Islet precursor cell (in vitro differentiated cells): Measurements from ENCODE around the gene KIF1A.
"Not testable (repeated sequence)": the region's sequence is repeated elsewhere in the genome, so short reads cannot be mapped to it uniquely, and the experiment has no call there.

Source experiments
- DNase-seq: peaks from one replicate; pipeline ENCODE4 v3.0.0-alpha.2; 2018

KIF1A gene

DNA sequence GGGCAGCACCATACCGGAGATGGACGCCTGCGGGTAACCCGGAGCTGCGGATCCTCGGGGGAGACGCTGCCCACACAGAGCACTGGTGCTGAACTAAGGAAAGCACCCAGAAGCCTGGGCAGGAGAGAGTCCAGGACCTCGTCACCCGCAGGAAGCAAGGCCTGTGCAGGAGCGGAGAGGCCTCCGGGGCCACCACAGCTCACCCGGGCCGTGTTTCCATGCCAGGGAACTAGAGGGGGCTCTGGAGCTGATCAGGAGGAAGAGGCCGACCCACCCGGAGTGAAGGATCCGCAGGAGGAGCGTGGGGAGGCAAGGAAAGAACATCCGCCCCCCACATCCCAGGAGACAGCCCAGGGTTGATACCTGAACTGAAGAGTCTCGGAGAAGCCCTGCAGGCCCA lies 141.1 kb downstream of the KIF1A start:
- DNase-seq: not testable (repeated sequence)

DNA sequence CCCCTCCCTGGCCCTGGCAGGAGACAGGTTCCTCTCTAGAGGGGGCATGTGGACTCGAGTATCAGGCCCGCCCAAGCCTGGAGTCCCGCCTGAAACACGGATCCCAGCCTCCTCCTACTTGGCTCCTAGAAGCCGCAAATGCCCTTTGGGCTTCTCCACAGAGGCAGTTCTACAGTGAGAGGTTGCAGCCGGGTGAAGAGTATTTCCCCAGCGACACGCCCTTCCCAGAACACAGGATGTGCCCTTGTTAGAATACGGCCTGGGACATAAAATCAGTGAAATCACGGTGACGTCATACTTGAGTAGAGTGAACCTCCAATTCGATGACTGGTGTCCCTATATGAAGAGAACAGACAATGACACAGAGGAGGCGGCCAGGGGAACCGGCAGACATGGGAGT lies 142.0 kb downstream of the KIF1A start:
- DNase-seq: not testable (repeated sequence)

DNA sequence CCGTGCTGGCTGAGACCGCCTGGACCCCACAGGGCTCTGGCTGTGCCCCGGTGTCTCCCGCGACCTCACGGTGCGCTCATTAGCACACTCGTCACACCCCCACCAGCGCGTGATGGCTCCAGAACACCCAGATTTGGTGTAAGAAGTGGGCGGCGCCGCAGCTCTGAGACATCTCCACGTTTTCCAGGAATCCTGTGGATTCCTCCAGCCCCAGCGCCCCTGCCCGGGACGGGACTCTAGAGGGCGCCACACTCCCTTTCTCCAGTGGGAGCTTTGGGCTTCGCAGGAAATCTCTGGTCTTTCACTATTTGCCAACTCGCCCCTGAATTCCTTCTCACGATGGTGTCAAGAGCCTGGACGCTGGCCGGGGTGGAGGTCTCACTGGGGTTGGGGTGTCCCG lies 144.7 kb downstream of the KIF1A start:
- DNase-seq: not testable (repeated sequence)

- not testable (repeated sequence) for DNase-seq
Observed at GRCh38 chr2:240674461-240675184, 145.4 kb downstream of the KIF1A start.

DNA sequence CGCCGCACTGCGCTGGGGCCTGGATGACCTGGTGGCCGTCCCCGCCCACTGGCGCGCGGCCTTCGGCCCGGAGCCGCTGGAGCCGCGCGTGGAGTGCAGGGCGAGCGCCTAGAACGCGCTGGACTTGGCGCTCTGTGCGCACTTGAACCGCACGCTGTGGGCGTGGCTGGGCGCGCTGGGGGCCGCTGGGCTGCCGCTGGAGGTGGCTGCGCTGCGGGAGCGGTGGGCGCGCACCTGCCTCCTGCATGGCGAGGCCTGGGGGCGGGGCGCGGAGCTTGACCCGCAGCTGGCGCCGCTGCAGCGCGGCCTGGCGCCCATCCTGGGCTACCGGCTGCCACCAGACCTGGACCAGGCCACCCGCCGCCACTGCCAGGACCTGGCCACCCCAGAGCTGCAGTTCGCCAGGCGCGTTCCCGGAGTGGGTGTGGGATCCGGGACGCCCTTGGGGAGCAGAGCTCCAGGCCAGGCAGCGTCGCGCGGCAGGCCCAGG lies 147.3 kb downstream of the KIF1A start:
- DNase-seq: peak; percentile 46

GRCh38 chr2:240672076-240672700 lies 147.8 kb downstream of the KIF1A start:
- peak; percentile 34 for DNase-seq

DNA sequence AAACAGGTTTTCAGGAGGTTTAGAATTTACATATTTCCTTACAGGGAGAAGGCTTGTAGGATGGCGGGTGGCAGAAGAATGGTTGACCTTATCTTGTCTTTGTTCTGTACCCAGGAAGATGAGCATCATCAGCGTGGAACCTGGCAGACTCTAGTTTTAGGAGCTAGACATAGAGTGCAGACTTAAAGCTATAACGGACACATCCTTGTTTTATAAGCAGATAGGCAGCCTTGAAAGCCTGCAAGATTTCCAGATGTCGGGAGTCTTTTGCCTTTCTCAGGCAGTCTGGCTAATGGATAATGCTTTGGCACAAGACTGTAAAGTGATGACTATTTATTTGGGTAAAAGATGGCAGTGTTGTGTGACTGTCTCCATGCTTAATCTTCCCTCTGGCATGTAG lies 149.1 kb downstream of the KIF1A start:
- no peak for DNase-seq

GRCh38 chr2:240670402-240670801 lies 149.6 kb downstream of the KIF1A start:
- DNase-seq: no peak

DNA sequence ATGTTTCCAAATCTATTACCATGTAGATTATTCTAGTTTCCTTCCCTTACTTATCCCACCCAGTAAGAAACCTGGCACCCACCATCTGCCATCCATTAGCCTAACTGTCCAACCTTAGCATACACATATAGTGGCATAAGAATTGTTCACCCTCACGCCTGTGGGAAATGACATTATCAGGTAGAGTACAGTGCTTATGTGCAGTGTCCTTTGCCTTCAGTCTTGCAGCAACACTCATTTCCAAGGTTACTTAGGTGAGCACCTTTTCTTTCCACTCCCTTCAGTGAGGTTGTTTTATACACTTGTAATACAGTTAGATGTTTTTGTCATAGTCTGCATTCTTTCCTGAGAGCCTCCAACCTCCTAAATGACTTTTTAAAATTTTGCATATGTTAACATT lies 155.4 kb downstream of the KIF1A start:
- no peak for DNase-seq
